ENCODE data around the gene S100A10. TPM values are rescaled to one million over a fixed set of nuclear protein-coding genes. Genes with fewer than 3 reads are reported as not detected.
A peak's percentile ranks its signal among the peaks of the same experiment; 100 is the strongest.

S100A10 gene
- total RNA-seq, 4 donors from 2014 or later = 57.6 to 155 (median 106) TPM

DNA sequence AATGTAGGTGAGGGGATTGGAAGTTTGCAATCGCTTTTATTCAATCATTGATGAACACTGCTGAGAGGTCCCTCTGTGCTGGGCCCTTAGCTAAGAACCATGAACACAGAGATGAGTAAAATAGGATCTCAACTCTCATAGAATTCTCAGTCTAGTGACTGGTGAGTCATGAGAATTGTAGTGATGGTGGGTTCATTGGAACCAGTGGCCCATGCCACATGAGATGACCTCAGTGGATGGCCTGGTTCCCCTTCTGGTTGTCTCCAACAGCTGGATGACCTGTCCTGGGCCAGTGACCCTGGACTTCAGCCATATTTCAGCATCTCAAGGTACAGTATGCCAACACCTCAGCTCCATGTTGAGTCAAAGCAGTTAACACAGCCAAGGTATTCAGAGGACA, 21.3 kb upstream of the S100A10 start:
- TF ChIP-seq POLR2A (IDR thresholded peaks at IDR 0.05) = no peak
- TF ChIP-seq POLR2AphosphoS5 (IDR thresholded peaks at IDR 0.05) = no peak
- TF ChIP-seq, protein P1, sequence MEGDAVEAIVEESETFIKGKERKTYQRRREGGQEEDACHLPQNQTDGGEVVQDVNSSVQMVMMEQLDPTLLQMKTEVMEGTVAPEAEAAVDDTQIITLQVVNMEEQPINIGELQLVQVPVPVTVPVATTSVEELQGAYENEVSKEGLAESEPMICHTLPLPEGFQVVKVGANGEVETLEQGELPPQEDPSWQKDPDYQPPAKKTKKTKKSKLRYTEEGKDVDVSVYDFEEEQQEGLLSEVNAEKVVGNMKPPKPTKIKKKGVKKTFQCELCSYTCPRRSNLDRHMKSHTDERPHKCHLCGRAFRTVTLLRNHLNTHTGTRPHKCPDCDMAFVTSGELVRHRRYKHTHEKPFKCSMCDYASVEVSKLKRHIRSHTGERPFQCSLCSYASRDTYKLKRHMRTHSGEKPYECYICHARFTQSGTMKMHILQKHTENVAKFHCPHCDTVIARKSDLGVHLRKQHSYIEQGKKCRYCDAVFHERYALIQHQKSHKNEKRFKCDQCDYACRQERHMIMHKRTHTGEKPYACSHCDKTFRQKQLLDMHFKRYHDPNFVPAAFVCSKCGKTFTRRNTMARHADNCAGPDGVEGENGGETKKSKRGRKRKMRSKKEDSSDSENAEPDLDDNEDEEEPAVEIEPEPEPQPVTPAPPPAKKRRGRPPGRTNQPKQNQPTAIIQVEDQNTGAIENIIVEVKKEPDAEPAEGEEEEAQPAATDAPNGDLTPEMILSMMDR (IDR thresholded peaks at IDR 0.05) = no peak
- no peak for TF ChIP-seq EP300 (IDR thresholded peaks at IDR 0.05)
- H3K4me1 ChIP-seq = no peaks in the 10 kb centered on the region

DNA sequence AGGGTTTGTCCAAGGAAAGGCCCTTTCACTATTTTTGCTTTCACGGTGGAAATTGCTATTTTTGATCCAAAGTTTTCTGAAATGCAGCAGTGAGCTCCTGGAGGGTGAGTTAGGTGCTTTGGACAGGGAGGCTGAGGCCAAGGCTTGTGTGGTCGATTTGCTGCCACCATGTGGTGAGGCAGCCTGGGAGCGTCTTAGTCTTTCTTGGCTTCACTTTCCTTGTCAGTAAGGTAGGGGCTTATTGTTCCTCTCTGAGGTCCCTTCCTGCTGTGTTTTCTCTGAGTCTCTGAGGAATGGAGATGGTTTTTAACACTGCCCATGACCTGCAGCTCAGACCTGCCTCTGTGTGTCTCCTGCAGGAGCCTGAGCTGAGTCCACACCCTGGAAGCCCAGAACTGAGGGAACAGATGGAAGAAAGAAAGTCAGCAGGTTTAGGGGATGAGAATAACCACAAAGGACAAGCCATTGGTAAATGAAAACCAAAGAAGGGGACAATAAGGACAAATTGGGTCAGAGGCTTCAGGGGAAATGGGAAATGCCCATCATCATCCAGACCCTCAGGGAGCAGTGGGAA, 20.1 kb upstream of the S100A10 start:
- Histone ChIP-seq H3K4me3 (no peak overlapping the region), H3K9me3 (no peaks in the 10 kb centered on the region), H3K27me3 (peaks cover 10% of the 10 kb centered on the region), H3K36me3 (no peaks in the 10 kb centered on the region), H3K4me1 (no peaks in the 10 kb centered on the region), H3K27ac (no peak overlapping the region)
- 0 to 17% methylated on average over 2 to 3 of the region's 3 CpGs for WGBS, 2 donors (ENCODE audit: low coverage in 1 of 2)
- TF ChIP-seq EP300 (IDR thresholded peaks at IDR 0.05) (no peak), POLR2A (IDR thresholded peaks at IDR 0.05) (no peak)
- TF ChIP-seq, protein P1 (IDR thresholded peaks at IDR 0.05) = peak in 1 of 4 experiments; percentile 41
- no peak for ATAC-seq

More for the DNA sequence above, 21.3 kb upstream of the S100A10 start:
- no peaks in the 10 kb centered on the region for H3K9me3 ChIP-seq
- H3K4me3 ChIP-seq = no peak overlapping the region
- H3K27me3 ChIP-seq = peaks cover 6% of the 10 kb centered on the region
- no peak overlapping the region for H3K27ac ChIP-seq
- 100% methylated on average over 1 of the region's 1 CpG; no CpG with 5 or more reads in 1 of the 2 donors for WGBS, 2 donors (ENCODE audit: low coverage in 1 of 2)
- no peak for ATAC-seq
- no peaks in the 10 kb centered on the region for H3K36me3 ChIP-seq

DNA sequence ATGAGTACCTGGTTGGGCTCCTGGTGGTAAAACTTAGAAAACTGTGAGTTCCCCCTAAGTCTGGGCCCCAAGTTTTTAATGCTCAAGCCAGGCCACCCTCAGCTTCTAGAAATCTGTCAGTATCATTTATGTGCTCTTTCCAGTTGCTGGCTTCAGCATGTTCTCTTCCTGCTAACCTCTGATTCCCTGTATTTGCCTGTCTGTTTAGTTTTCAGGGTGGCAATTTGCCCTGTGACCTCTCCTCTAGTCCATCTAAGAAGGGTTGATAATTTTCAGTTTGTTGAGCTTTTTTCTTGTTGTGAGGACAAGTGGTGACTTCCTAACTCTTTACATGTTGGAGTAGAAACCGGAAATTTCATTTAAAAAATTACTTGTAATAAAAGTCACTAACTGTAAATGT, 16.0 kb upstream of the S100A10 start:
- H3K27me3 ChIP-seq = peaks cover 15% of the 10 kb centered on the region
- H3K4me1 ChIP-seq = no peaks in the 10 kb centered on the region
- TF ChIP-seq, protein P1 (IDR thresholded peaks at IDR 0.05) = no peak
- TF ChIP-seq POLR2A (IDR thresholded peaks at IDR 0.05) (no peak), POLR2AphosphoS5 (IDR thresholded peaks at IDR 0.05) (no peak), EP300 (IDR thresholded peaks at IDR 0.05) (no peak)
- no peaks in the 10 kb centered on the region for H3K36me3 ChIP-seq
- H3K9me3 ChIP-seq = no peaks in the 10 kb centered on the region
- 86 to 89% methylated on average over 1 of the region's 1 CpG for WGBS, 2 donors (ENCODE audit: low coverage in 1 of 2)
- H3K27ac ChIP-seq = no peak overlapping the region
- H3K4me3 ChIP-seq = no peak overlapping the region
- ATAC-seq = no peak

DNA sequence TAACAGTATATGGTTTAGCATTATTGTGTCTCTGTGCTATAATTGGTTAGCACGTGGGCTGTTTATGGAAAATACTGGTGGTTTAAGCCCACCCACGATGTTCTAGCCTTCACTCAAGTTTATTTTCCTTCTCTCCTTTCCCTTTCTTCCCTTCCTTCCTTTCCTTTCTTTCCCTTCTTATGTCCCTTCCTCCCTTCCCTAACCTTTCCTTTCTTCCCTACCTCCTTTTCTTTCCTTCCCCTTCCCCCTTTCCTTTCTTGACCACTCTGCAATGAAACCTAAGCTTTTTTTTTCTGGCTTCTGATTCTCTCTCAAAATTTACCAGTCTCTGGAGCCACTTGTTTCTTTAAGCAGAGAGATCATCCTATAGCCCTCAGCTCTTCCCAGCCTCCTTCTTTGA, 13.4 kb upstream of the S100A10 start:
- no peak for TF ChIP-seq POLR2AphosphoS5 (IDR thresholded peaks at IDR 0.05)
- TF ChIP-seq EP300 (IDR thresholded peaks at IDR 0.05) = no peak
- no peak for TF ChIP-seq POLR2A (IDR thresholded peaks at IDR 0.05)
- TF ChIP-seq, protein P1 (IDR thresholded peaks at IDR 0.05) = no peak
- WGBS, 2 donors (ENCODE audit: low coverage in 1 of 2) = 30 to 40% methylated on average over 1 to 2 of the region's 2 CpGs
- Histone ChIP-seq H3K4me1 (peaks cover 0 to under 1% (median 0%) of the 10 kb centered on the region in 3 donors), H3K9me3 (no peaks in the 10 kb centered on the region), H3K27me3 (peaks cover 15% of the 10 kb centered on the region), H3K4me3 (no peak overlapping the region), H3K36me3 (no peaks in the 10 kb centered on the region), H3K27ac (no peak overlapping the region)
- no peak for ATAC-seq

DNA sequence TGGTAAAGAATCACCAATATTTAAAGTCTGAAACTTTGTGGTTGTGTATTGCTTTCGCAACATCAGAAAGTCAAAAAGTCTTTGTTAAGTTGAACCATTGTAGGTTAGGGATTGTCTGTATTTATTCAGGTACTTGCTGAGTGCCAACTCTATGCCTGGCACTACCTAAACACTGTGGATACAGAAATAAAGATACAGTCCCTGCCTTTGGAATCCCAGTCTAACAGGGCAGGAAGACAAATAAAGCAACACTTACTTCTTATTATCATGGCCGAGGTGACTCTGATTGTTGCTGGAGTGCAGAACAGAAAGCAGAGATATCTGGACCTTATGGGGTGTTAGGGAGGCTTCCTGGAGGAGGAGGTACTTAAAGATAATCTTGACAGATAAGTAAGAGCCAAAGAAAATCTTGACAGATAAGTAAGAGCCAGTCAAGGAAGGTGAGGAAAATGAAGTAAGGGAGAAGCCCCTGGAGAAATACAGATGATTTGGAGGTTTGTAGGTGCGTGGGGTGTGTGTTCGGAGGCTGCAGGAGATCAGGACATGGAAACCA, 11.8 kb upstream of the S100A10 start:
- no peak for ATAC-seq

More for the DNA sequence above, 11.8 kb upstream of the S100A10 start:
- H3K36me3 ChIP-seq = no peaks in the 10 kb centered on the region
- TF ChIP-seq EP300 (IDR thresholded peaks at IDR 0.05) (no peak), POLR2A (IDR thresholded peaks at IDR 0.05) (no peak), POLR2AphosphoS5 (IDR thresholded peaks at IDR 0.05) (no peak)
- TF ChIP-seq, protein P1 (IDR thresholded peaks at IDR 0.05) = no peak
- 63 to 70% methylated on average over 3 to 4 of the region's 4 CpGs for WGBS, 2 donors (ENCODE audit: low coverage in 1 of 2)
- peaks cover 0 to 12% (median 0%) of the 10 kb centered on the region in 3 donors for H3K4me1 ChIP-seq
- no peak overlapping the region for H3K27ac ChIP-seq
- no peak overlapping the region for H3K4me3 ChIP-seq
- no peaks in the 10 kb centered on the region for H3K9me3 ChIP-seq
- H3K27me3 ChIP-seq = peaks cover 11% of the 10 kb centered on the region
